ENCODE results near the gene FOXP1.

The FOXP1 gene

GRCh38 chr3:71583566-71584393, at the start of gene FOXP1:
Gene FOXP1, minus strand, starts transcription at chr3:71583728. Its CDS starts 385,347 bp downstream, at chr3:71198381.
- Histone ChIP-seq H3K27ac (ENCODE audit: low read depth, low read length) (peak within 1 kb of the TSS; percentile 89), H3K4me1 (ENCODE audit: control insufficient read depth in 5 of 5, insufficient read depth in 5 of 5, low read length in 5 of 5) (peaks cover 0 to 34% (median 23%) of the 10 kb centered on the region in 5 donors), H3K9ac (ENCODE audit: low read length in 5 of 5) (peak within 1 kb of the TSS; percentile 32 to 92 (median 86)), H3K27me3 (ENCODE audit: control insufficient read depth in 5 of 5, insufficient read depth in 4 of 5, low read length in 5 of 5) (no peaks in the 10 kb centered on the region), H3K9me3 (ENCODE audit: control insufficient read depth in 5 of 5, low read length in 5 of 5) (no peaks in the 10 kb centered on the region), H3K4me3 (ENCODE audit: low read depth in 1 of 5, low read length in 5 of 5) (peak within 1 kb of the TSS; percentile 72 to 96 (median 92)), H3K36me3 (ENCODE audit: control insufficient read depth in 5 of 5, insufficient read depth in 5 of 5, low read length in 5 of 5) (no peaks in the 10 kb centered on the region)

GRCh38 chr3:71629711-71630110, 46.2 kb upstream of the FOXP1 start:
- H3K27me3 ChIP-seq (ENCODE audit: control insufficient read depth in 5 of 5, insufficient read depth in 4 of 5, low read length in 5 of 5), result no peaks in the 10 kb centered on the region

GRCh38 chr3:71629289-71629688, 45.8 kb upstream of the FOXP1 start:
- H3K4me1 ChIP-seq (ENCODE audit: control insufficient read depth in 5 of 5, insufficient read depth in 5 of 5, low read length in 5 of 5), result peaks cover 0 to 8% (median 2%) of the 10 kb centered on the region in 5 donors
- no peak overlapping the region for H3K4me3 ChIP-seq (ENCODE audit: low read depth in 1 of 5, low read length in 5 of 5)
- H3K9ac ChIP-seq (ENCODE audit: low read length in 5 of 5), result no peak overlapping the region
- no peaks in the 10 kb centered on the region for H3K36me3 ChIP-seq (ENCODE audit: control insufficient read depth in 5 of 5, insufficient read depth in 5 of 5, low read length in 5 of 5)
- peak overlapping the region; percentile 14 for H3K27ac ChIP-seq (ENCODE audit: low read depth, low read length)
- H3K27me3 ChIP-seq (ENCODE audit: control insufficient read depth in 5 of 5, insufficient read depth in 4 of 5, low read length in 5 of 5), result no peaks in the 10 kb centered on the region
- no peaks in the 10 kb centered on the region for H3K9me3 ChIP-seq (ENCODE audit: control insufficient read depth in 5 of 5, low read length in 5 of 5)

More at GRCh38 chr3:71629711-71630110, 46.2 kb upstream of the FOXP1 start:
- H3K36me3 ChIP-seq (ENCODE audit: control insufficient read depth in 5 of 5, insufficient read depth in 5 of 5, low read length in 5 of 5), result no peaks in the 10 kb centered on the region
- no peaks in the 10 kb centered on the region for H3K9me3 ChIP-seq (ENCODE audit: control insufficient read depth in 5 of 5, low read length in 5 of 5)
- peaks cover 0 to 8% (median 2%) of the 10 kb centered on the region in 5 donors for H3K4me1 ChIP-seq (ENCODE audit: control insufficient read depth in 5 of 5, insufficient read depth in 5 of 5, low read length in 5 of 5)
- H3K9ac ChIP-seq (ENCODE audit: low read length in 5 of 5), result no peak overlapping the region
- H3K4me3 ChIP-seq (ENCODE audit: low read depth in 1 of 5, low read length in 5 of 5), result no peak overlapping the region
- H3K27ac ChIP-seq (ENCODE audit: low read depth, low read length), result peak overlapping the region; percentile 14

- H3K9me3 ChIP-seq (ENCODE audit: control insufficient read depth in 5 of 5, low read length in 5 of 5), result no peaks in the 10 kb centered on the region
- H3K27me3 ChIP-seq (ENCODE audit: control insufficient read depth in 5 of 5, insufficient read depth in 4 of 5, low read length in 5 of 5), result no peaks in the 10 kb centered on the region
- H3K27ac ChIP-seq (ENCODE audit: low read depth, low read length), result no peak overlapping the region
- no peak overlapping the region for H3K9ac ChIP-seq (ENCODE audit: low read length in 5 of 5)
- H3K36me3 ChIP-seq (ENCODE audit: control insufficient read depth in 5 of 5, insufficient read depth in 5 of 5, low read length in 5 of 5), result no peaks in the 10 kb centered on the region
- peaks cover 0 to 8% (median 2%) of the 10 kb centered on the region in 5 donors for H3K4me1 ChIP-seq (ENCODE audit: control insufficient read depth in 5 of 5, insufficient read depth in 5 of 5, low read length in 5 of 5)
- no peak overlapping the region for H3K4me3 ChIP-seq (ENCODE audit: low read depth in 1 of 5, low read length in 5 of 5)
These were observed 45.0 kb upstream of the FOXP1 start for GRCh38 chr3:71628522-71628921.

GRCh38 chr3:71625676-71626075, 42.1 kb upstream of the FOXP1 start:
- H3K36me3 ChIP-seq (ENCODE audit: control insufficient read depth in 5 of 5, insufficient read depth in 5 of 5, low read length in 5 of 5), result no peaks in the 10 kb centered on the region
- H3K4me1 ChIP-seq (ENCODE audit: control insufficient read depth in 5 of 5, insufficient read depth in 5 of 5, low read length in 5 of 5), result peaks cover 0 to 8% (median 2%) of the 10 kb centered on the region in 5 donors
- no peaks in the 10 kb centered on the region for H3K9me3 ChIP-seq (ENCODE audit: control insufficient read depth in 5 of 5, low read length in 5 of 5)

GRCh38 chr3:71621825-71622537, 38.5 kb upstream of the FOXP1 start:
- no peak overlapping the region for H3K9ac ChIP-seq (ENCODE audit: low read length in 5 of 5)
- H3K36me3 ChIP-seq (ENCODE audit: control insufficient read depth in 5 of 5, insufficient read depth in 5 of 5, low read length in 5 of 5), result no peaks in the 10 kb centered on the region
- no peaks in the 10 kb centered on the region for H3K9me3 ChIP-seq (ENCODE audit: control insufficient read depth in 5 of 5, low read length in 5 of 5)
- H3K4me3 ChIP-seq (ENCODE audit: low read depth in 1 of 5, low read length in 5 of 5), result no peak overlapping the region
- H3K27me3 ChIP-seq (ENCODE audit: control insufficient read depth in 5 of 5, insufficient read depth in 4 of 5, low read length in 5 of 5), result no peaks in the 10 kb centered on the region
- H3K27ac ChIP-seq (ENCODE audit: low read depth, low read length), result no peak overlapping the region
- no peaks in the 10 kb centered on the region for H3K4me1 ChIP-seq (ENCODE audit: control insufficient read depth in 5 of 5, insufficient read depth in 5 of 5, low read length in 5 of 5)

More at GRCh38 chr3:71625676-71626075, 42.1 kb upstream of the FOXP1 start:
- H3K4me3 ChIP-seq (ENCODE audit: low read depth in 1 of 5, low read length in 5 of 5), result no peak overlapping the region
- no peak overlapping the region for H3K27ac ChIP-seq (ENCODE audit: low read depth, low read length)
- H3K9ac ChIP-seq (ENCODE audit: low read length in 5 of 5), result no peak overlapping the region
- H3K27me3 ChIP-seq (ENCODE audit: control insufficient read depth in 5 of 5, insufficient read depth in 4 of 5, low read length in 5 of 5), result no peaks in the 10 kb centered on the region

GRCh38 chr3:71618538-71618937, 35.0 kb upstream of the FOXP1 start:
- Histone ChIP-seq H3K4me3 (ENCODE audit: low read depth in 1 of 5, low read length in 5 of 5) (no peak overlapping the region), H3K36me3 (ENCODE audit: control insufficient read depth in 5 of 5, insufficient read depth in 5 of 5, low read length in 5 of 5) (no peaks in the 10 kb centered on the region), H3K27ac (ENCODE audit: low read depth, low read length) (no peak overlapping the region), H3K9ac (ENCODE audit: low read length in 5 of 5) (no peak overlapping the region), H3K4me1 (ENCODE audit: control insufficient read depth in 5 of 5, insufficient read depth in 5 of 5, low read length in 5 of 5) (no peaks in the 10 kb centered on the region), H3K9me3 (ENCODE audit: control insufficient read depth in 5 of 5, low read length in 5 of 5) (no peaks in the 10 kb centered on the region), H3K27me3 (ENCODE audit: control insufficient read depth in 5 of 5, insufficient read depth in 4 of 5, low read length in 5 of 5) (no peaks in the 10 kb centered on the region)

GRCh38 chr3:71616571-71617021, 33.1 kb upstream of the FOXP1 start:
- Histone ChIP-seq H3K27me3 (ENCODE audit: control insufficient read depth in 5 of 5, insufficient read depth in 4 of 5, low read length in 5 of 5) (no peaks in the 10 kb centered on the region), H3K36me3 (ENCODE audit: control insufficient read depth in 5 of 5, insufficient read depth in 5 of 5, low read length in 5 of 5) (no peaks in the 10 kb centered on the region), H3K27ac (ENCODE audit: low read depth, low read length) (no peak overlapping the region), H3K9ac (ENCODE audit: low read length in 5 of 5) (no peak overlapping the region), H3K4me1 (ENCODE audit: control insufficient read depth in 5 of 5, insufficient read depth in 5 of 5, low read length in 5 of 5) (no peaks in the 10 kb centered on the region), H3K9me3 (ENCODE audit: control insufficient read depth in 5 of 5, low read length in 5 of 5) (no peaks in the 10 kb centered on the region), H3K4me3 (ENCODE audit: low read depth in 1 of 5, low read length in 5 of 5) (no peak overlapping the region)

GRCh38 chr3:71614869-71615268, 31.3 kb upstream of the FOXP1 start:
- Histone ChIP-seq H3K4me3 (ENCODE audit: low read depth in 1 of 5, low read length in 5 of 5) (no peak overlapping the region), H3K4me1 (ENCODE audit: control insufficient read depth in 5 of 5, insufficient read depth in 5 of 5, low read length in 5 of 5) (no peaks in the 10 kb centered on the region), H3K9me3 (ENCODE audit: control insufficient read depth in 5 of 5, low read length in 5 of 5) (no peaks in the 10 kb centered on the region), H3K27me3 (ENCODE audit: control insufficient read depth in 5 of 5, insufficient read depth in 4 of 5, low read length in 5 of 5) (no peaks in the 10 kb centered on the region), H3K36me3 (ENCODE audit: control insufficient read depth in 5 of 5, insufficient read depth in 5 of 5, low read length in 5 of 5) (no peaks in the 10 kb centered on the region), H3K9ac (ENCODE audit: low read length in 5 of 5) (no peak overlapping the region), H3K27ac (ENCODE audit: low read depth, low read length) (no peak overlapping the region)

- H3K36me3 ChIP-seq (ENCODE audit: control insufficient read depth in 5 of 5, insufficient read depth in 5 of 5, low read length in 5 of 5), result no peaks in the 10 kb centered on the region
- H3K9ac ChIP-seq (ENCODE audit: low read length in 5 of 5), result no peak overlapping the region
- no peak overlapping the region for H3K4me3 ChIP-seq (ENCODE audit: low read depth in 1 of 5, low read length in 5 of 5)
- H3K4me1 ChIP-seq (ENCODE audit: control insufficient read depth in 5 of 5, insufficient read depth in 5 of 5, low read length in 5 of 5), result no peaks in the 10 kb centered on the region
- H3K27me3 ChIP-seq (ENCODE audit: control insufficient read depth in 5 of 5, insufficient read depth in 4 of 5, low read length in 5 of 5), result no peaks in the 10 kb centered on the region
- H3K27ac ChIP-seq (ENCODE audit: low read depth, low read length), result no peak overlapping the region
- no peaks in the 10 kb centered on the region for H3K9me3 ChIP-seq (ENCODE audit: control insufficient read depth in 5 of 5, low read length in 5 of 5)
These were observed 30.9 kb upstream of the FOXP1 start for GRCh38 chr3:71614426-71614825.

Measured in subcutaneous abdominal adipose tissue (tissue), 5 donors.